AG04450 (cell line): ENCODE measurements around the gene KIF11. TPM values are rescaled to one million over a fixed set of nuclear protein-coding genes. Genes with fewer than 3 reads are reported as not detected.

Experiments
- CTCF ChIA-PET: fragments of 300-600, 350-600 bp; formaldehyde crosslinking; extraction: SDS; loops from one replicate; lab custom pipeline; 2022; ENCODE audit warnings: antibody characterized with exemption, inconsistent platforms; lab: Charles Lee
- POLR2A ChIA-PET: fragments of 350-600 bp; formaldehyde crosslinking; extraction: SDS; loops from one replicate; lab custom pipeline; 2021; ENCODE audit warnings: antibody characterized with exemption, inconsistent platforms; lab: Yijun Ruan, JAX
- DNase-seq: peaks from one replicate; pipeline ENCODE4 v3.0.0-alpha.2; 2011; ENCODE audit warnings: low read depth, low spot score
- H3K27ac ChIP-seq: one replicate; pipeline ENCODE4 v1.5.1; 2012; ENCODE audit warnings: low read depth, low read length, control low read depth
- H3K27me3 ChIP-seq: one replicate; pipeline ENCODE4 v1.6.0; 2012; ENCODE audit warnings: low read length; ENCODE audit not compliant: control insufficient read depth, insufficient read depth
- H3K4me3 ChIP-seq: 2 replicates; pipeline ENCODE4 v1.5.1; 2011; ENCODE audit warnings: mild to moderate bottlenecking, low read depth, low read length, control low read depth
- H3K9me3 ChIP-seq: 2 replicates; pipeline ENCODE4 v1.5.1; 2012; ENCODE audit warnings: low read length; ENCODE audit not compliant: control insufficient read depth, insufficient read depth
- CTCF ChIP-seq: IDR thresholded peaks from 2 replicates; pipeline ENCODE4 v1.5.1; 2011; ENCODE audit warnings: low read depth, low read length, control low read depth, inconsistent platforms
- polyA plus RNA-seq: library from polyadenylated mRNA; depleted of rRNA; stranded (reverse); fragments of >200 nt; gene quantifications from 2 replicates; pipeline ENCODE4 v1.2.3, GENCODE V29; 2011

Gene KIF11
- polyA plus RNA-seq, 1 experiment = 7.6 TPM

- H3K27me3 ChIP-seq = no peaks in the 10 kb centered on the region
- CTCF ChIA-PET = interaction anchor here (0.6 kb wide), 1 partner anchor 20 kb away, joined by 3 read pairs; no protein-coding TSS in a partner anchor
- no peak overlapping the region for H3K27ac ChIP-seq
- H3K9me3 ChIP-seq = peaks cover 14% of the 10 kb centered on the region
- no peak for TF ChIP-seq CTCF
- peak overlapping the region; percentile 77 for H3K4me3 ChIP-seq
- POLR2A ChIA-PET = interaction anchor here (1.6 kb wide), 1 partner anchor 157 kb away, joined by 18 read pairs; the partner anchor contains the start of gene EXOC6
- no peak for DNase-seq
These were observed 98.1 kb downstream of the KIF11 start for GRCh38 chr10:92690915-92691590.

GRCh38 chr10:92691591-92692079, 98.7 kb downstream of the KIF11 start:
- Histone ChIP-seq H3K4me3 (peak overlapping the region; percentile 77), H3K27me3 (no peaks in the 10 kb centered on the region), H3K27ac (no peak overlapping the region), H3K9me3 (peaks cover 14% of the 10 kb centered on the region)
- POLR2A ChIA-PET = no interaction called here
- no peak for TF ChIP-seq CTCF
- DNase-seq = no peak
- CTCF ChIA-PET = no interaction called here

- ChIA-PET CTCF (interaction anchor here (1.8 kb wide), 1 partner anchor 151 kb away, joined by 6 read pairs; no protein-coding TSS in a partner anchor), POLR2A (interaction anchor here (0.5 kb wide), 1 partner anchor 195 kb away, joined by 3 read pairs; no protein-coding TSS in a partner anchor)
- H3K27me3 ChIP-seq = no peaks in the 10 kb centered on the region
- peak overlapping the region; percentile 77 for H3K4me3 ChIP-seq
- no peak for DNase-seq
- H3K9me3 ChIP-seq = peaks cover 14% of the 10 kb centered on the region
- peak overlapping the region; percentile 31 for H3K27ac ChIP-seq
- no peak for TF ChIP-seq CTCF
These were observed 99.2 kb downstream of the KIF11 start for GRCh38 chr10:92692080-92692671.

DNA sequence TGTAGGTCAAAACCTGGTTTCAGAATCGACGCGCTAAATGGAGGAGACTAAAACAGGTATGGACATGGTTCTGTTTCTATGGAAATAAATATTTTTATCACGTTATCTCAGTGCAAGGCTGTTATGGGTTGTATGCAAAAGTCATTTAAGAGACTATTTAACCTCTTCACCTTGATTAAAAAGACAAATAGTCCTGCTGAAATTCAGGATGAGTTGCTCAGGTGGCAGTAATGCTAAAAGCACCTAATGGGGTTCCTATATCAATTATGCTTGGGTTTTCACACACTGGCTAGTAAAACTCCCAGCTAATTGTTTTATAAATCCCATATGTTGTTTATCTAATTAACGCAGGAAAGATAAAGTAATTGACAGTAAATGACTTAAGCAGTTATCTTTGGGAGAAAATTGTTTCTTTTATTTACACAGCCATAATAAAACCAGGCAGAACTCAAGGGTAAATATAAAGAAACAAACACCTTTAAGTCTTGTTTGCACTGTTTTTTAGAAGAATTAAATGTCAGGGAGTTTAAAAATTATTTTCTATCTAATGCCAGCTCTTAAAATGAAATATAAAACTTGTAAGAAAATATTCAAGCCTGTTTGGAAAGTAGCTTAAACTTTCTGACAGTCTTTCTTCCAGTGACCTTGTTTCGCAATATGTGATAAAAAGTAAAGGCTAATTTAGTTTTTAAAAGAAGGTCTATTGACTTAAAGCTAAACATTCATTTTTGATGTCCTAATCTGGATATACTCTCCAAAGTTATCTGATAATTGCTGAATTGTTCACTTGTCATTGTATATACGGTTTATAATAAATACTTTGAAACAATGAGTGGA, 100.0 kb downstream of the KIF11 start:
- DNase-seq = no peak
- H3K9me3 ChIP-seq = peaks cover 14% of the 10 kb centered on the region
- H3K27me3 ChIP-seq = no peaks in the 10 kb centered on the region
- CTCF ChIA-PET = interaction anchor here (1.0 to 1.8 kb wide), 2 partner anchors 102 to 150 kb away, joined by 3 to 6 read pairs; no protein-coding TSS in a partner anchor
- TF ChIP-seq CTCF = no peak
- H3K4me3 ChIP-seq = peak overlapping the region; percentile 77
- H3K27ac ChIP-seq = no peak overlapping the region
- POLR2A ChIA-PET = interaction anchor here (0.5 to 1.2 kb wide), 2 partner anchors 155 to 194 kb away, joined by 3 read pairs; no protein-coding TSS in a partner anchor
